ENCODE measurements around the gene CACNA1G.

GRCh38 chr17:50584116-50584515, 23.6 kb downstream of the CACNA1G start:
- TF ChIP-seq EZH2 (IDR thresholded peaks at IDR 0.05; ENCODE audit: insufficient read depth, poor library complexity, severe bottlenecking) (no peak), EZH2phosphoT487 (IDR thresholded peaks at IDR 0.05; ENCODE audit: insufficient read depth, low read depth) (no peak)
